Measurements from ENCODE around the gene CABP2.
"Not testable (repeated sequence)": the region's sequence is repeated elsewhere in the genome, so short reads cannot be mapped to it uniquely, and the experiment has no call there.

DNA sequence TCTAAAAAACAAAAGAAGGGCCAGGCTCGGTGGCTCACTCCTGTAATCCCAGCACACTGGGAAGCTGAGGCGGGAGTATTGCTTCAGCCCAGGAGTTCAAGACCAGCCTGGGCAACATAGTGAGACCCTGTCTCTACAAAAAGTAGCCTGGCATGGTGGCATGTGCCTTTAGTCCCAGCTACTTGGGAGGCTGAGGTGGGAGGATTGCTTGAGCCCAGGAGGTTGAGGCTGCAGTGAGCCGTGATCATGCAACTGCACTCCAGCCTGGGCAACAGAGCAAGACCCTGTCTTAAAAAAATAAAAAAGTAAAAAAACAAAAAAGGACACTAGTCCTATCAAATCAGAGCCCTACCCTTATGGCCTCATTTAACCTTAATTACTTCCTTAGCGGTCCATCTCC is 11.7 kb downstream of the CABP2 start:
- TF ChIP-seq TCF4 (CRISPR knock-in tag; IDR thresholded peaks at IDR 0.05; ENCODE audit: borderline replicate concordance); ZFP30 (CRISPR knock-in tag; IDR thresholded peaks at IDR 0.05); OSR1 (CRISPR knock-in tag; IDR thresholded peaks at IDR 0.05); ZFP3 (CRISPR knock-in tag; IDR thresholded peaks at IDR 0.05); ISL1 (CRISPR knock-in tag; IDR thresholded peaks at IDR 0.05); SNAI2 (CRISPR knock-in tag; IDR thresholded peaks at IDR 0.05); TOX (CRISPR knock-in tag; IDR thresholded peaks at IDR 0.05; ENCODE audit: borderline replicate concordance); PATZ1 (CRISPR knock-in tag; IDR thresholded peaks at IDR 0.05; ENCODE audit: borderline replicate concordance); RARB (CRISPR knock-in tag; IDR thresholded peaks at IDR 0.05); ZNF565 (CRISPR knock-in tag; conservative IDR thresholded peaks at IDR 0.05; ENCODE audit: low read depth); CREB5 (CRISPR knock-in tag; IDR thresholded peaks at IDR 0.05; ENCODE audit: low read depth); ZC3H10 (CRISPR knock-in tag; IDR thresholded peaks at IDR 0.05): not testable (repeated sequence)
